ENCODE measurements around the gene PER2.

PER2 gene

DNA sequence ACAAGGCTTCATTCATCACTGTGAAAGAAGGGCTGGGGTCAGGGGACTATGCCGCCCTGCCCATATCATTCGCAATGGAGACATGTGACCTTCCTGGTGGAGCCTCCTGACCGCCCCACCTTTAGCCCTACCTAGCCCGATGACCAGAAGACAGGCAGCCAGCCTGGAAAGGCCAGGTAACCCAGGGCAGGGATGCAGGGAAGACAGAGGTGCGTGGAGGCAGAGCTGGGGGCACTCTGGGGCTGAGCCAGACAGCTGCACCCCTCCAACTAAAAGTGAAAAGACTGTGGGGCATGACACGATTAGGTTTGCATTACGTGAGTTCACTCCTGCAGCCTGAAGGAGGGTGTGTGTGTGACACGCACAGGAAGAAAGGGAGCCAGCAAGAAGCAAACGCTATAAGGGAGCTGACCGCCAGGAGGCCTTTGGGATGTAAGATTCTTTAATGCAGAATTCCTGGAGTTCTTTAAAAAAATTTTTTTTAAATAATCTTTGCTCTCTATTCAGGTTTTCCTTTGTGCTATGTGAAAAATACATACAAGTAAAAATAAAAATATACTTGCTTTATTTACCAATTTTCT lies 44.8 kb downstream of the PER2 start:
- peak in 1 of 3 experiments; percentile 13 for DNase-seq

DNA sequence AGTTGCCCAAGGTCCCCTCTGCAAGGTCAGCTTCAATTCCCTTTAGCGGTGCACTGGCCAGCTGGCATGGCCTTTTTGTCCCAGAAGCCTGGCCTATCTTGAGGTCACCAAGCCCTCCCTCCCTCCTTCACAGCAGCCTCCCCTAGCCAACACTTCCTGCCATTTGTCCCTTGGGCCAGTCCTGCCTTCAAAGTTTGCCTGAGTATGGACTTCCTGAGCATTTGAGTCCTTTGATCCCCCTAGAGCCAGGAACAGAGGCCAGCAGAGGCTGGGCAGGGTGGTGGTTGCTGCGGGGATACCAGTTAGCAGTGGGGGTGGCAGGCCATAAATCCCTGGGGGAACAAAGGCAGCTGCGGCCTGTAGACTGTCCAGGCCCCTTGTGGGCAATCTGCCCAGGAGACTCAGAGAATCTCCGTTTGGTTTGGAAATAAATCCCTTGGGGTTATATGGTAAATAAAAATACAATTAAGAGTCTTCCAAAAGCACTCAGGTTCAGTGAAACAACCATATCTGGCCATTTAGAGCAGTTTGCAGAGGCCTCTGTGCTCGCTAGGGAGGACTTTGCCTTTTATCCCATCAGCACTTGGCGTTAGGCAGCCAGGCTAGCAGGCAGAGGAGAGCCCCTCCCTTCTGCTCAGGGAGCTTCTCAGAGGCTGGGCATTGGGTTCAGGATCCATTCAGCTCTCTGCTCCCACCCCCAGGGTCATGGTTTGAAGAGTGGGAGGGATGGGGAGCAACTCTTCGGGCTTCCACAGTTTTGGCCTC lies 45.5 kb downstream of the PER2 start:
- peak; percentile 33 to 62 (median 39) for DNase-seq

DNA sequence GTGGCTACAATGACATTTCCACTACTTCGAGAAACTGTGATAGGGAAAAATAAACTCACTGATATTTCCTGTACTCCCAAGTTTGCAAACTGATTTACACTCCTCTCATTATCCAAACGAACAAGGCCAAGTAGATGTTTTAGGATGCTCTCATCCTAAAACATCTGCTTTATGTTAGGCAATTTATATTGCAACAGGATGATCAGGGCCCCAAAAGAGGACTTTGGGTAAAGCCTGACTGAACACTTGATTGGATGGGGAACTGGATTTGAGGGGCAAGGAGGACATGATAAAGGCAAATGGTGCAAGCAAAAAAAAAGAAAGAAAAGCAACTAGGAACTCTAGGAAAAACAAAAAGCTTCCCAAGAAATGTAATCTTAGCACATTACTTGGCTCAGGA lies 46.4 kb downstream of the PER2 start:
- no peak for DNase-seq

DNA sequence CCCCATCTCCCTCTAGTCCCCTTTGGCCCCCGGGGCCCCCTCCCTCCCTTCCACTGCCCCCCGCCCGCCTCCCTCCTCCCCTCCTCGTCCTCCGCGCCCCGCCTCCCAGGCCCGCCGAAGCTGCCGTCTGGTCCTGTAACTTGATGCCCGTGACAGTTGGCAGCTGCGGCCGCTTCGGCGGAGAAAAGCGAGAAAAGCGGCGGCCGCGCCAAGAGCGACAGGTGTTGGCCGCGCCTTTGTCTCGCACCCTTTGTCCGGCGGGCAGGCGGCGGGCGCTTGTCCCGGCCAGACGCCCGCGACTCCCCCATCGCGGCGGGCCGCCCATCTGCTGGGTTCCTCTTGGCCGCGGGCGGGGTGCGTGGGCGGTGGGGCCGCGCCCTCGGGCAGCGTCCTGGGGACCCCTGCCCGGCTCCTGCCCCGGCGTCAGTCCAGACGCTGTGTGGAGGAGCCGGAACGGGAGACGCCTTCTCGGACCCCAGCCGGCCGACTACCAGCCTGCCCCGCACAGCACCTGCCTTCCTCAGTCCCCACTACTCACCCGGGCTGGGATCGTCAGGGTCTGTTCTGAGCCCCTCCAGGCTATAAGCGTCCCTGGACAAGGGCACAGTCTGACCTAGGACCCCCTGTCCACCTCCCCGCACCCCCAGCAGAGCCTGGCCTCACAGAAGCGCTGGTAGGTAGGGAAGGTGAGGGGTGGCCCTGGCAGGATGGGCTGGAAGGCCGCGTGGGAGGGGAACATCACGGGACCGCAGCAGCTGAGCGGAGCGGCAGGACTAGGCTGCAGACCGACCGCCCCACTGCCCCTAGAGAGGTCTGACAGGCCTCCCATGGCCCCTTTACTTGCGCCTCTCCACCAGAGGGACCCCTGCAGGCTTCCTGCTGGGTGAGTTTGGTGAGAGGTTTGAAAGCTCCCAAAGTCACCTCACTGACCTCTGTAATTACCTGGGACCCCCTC lies 47.4 kb downstream of the PER2 start:
- DNase-seq = peak; percentile 87 to 94 (median 90)

DNA sequence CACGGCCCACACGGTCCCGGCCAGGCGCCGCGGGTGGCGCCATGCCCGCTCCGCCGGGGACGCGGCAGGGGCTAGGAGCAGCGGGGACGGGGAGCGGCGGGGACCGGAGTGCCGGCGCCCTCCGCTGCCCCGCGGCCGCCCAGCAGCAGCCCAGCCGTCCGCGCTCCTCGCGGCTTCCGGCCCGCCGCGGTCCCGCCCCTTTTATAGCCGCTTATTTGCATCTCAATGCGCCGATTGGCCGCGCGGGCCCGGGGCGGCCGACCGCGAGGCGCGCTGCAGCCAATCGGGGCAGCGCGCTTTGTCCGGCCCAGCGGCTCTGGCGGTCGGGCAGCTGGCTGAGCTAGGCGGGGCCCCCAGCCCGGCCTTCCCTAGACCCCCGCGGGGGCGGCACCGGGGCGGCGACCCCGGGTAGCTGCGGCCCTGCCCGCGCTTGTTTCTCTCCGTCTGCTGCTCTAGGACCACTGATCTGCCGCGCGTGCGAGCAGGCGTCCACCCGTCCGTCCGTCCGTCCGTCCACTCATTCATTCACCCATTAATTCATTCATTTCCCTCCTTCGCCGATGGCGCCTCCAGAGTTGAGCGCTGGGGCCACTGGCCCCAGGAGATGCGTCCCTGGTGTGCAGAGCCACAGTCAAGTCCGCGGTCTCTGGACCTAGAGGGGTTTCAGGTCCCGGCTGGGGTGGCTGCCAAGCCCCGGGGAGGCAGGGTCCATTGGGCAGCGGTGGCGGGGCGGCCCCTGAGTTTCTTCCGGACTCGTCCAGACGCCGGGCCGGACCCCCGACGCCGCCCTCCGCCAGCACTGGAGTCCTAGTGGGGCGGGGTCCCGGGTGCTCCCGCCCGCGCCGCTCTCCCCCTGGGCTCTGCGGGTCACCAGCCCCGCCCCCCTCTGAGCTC lies 48.3 kb downstream of the PER2 start, which contains the start of gene HES6:
HES6 (minus strand) TSS at position 176 of the 894 bp plus-strand sequence; CDS start at position 43, 133 bp downstream.
- DNase-seq = peak; percentile 86 to 96 (median 95)

DNA sequence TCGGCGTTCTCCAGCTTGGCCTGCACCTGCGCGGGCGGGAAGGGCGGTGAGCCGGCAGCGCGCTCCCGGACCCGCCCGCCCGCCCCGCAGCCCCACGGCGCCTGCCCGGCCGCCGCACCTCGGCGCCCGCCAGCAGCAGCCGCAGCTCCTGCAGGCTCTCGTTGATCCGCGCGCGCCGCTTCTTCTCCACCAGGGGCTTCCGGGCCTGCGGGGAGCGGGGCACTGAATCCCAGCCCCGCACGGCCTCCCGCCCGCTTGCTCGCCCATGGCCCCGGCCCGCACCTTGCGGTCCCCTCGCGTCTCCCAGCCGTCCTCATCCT lies 48.9 kb downstream of the PER2 start:
- peak in 1 of 3 experiments; percentile 81 for DNase-seq

DNA sequence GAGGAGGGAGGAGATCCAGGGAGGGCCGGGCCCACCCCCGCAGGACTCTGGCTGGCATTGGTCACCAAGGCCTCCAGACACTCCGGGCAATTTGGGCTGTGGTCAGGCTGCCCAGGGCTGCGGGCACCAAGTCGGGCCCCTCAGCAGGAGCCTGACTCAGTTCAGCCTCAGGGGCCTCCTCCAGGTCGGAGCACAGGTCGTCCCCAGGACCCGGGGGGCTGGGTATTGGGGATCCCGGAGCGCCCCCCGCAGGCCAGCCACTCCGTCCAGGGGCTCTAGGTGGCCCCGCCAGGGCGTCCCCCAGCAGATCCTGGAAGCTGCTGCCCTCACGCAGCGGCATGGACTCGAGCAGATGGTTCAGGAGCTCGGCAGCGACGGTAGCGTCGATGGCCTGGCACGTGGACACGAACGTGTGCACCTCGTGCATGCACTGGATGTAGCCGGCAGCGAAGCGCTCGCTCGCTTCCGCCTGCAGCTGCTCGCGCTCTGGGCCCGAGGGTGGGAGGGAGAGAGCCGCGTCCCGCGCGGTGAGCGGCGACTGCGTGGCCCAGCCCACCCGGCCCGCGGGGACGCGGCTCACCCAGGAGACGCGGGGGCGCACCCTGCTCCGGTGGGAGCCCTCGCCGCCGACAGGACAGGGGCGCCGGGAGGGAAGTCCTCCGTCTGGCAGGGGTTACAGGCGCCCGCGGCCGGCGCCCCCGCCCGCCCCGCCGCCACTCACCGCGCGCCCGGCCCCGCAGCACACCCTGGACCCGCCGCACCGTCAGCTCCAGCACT lies 49.5 kb downstream of the PER2 start:
- peak; percentile 10 to 77 (median 73) for DNase-seq

DNA sequence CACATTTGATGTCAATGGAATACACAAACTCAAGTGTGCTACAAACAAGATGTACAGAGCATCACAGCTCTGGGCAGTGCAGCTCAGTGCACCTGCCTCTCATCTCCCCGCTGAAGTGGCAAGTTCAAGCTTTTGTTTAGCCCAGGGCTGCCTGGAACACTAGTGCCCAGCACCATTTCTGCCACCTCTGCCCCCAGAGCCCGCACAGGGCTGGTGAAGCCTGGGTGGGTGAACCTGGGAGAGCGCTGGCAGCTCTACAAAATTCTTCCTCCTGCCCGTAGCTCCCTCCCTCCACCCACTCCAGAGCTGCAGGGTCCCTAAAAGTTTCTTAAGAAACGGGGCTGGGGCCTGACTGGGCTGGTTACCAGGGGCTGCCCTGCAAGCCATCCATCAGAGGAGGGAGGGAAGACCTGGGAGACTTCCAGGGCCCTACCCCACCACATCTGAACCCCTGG lies 50.1 kb downstream of the PER2 start:
- peak in 2 of 3 experiments; percentile 40 to 53 for DNase-seq

DNA sequence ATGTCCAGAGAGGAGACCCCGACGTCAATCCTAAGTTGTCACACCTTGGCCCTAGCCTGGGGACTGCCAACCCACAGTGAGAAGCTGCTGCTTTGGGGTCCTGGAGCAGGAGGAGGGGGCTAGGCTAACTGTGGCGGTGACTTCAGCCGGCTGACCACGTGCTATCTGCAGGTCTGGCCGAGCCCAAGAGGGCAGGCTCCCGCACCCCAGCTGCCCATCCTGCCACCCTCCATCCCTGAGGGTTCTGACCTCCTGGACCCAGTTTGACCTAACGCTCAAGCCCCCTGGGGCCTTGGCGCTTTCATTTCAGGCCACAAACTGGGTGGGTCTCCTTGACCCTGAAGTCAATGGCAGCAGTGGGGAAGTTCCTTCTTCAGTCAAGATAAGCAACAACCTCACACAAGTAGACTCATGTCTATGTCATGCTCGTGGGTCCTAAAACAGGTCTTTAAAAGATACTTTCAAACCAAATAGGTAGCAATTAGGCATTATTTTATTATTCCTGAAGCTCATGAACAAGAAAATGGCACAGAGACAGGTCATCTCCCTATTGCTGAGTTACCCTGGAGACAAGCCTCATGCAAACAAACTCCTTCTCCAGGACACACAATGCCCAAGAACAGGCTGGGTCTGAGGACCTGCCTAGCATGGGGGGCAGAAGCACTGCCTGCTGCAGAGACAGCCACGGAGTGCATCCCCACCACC lies 50.8 kb downstream of the PER2 start:
- DNase-seq = peak in 1 of 3 experiments; percentile 35

DNA sequence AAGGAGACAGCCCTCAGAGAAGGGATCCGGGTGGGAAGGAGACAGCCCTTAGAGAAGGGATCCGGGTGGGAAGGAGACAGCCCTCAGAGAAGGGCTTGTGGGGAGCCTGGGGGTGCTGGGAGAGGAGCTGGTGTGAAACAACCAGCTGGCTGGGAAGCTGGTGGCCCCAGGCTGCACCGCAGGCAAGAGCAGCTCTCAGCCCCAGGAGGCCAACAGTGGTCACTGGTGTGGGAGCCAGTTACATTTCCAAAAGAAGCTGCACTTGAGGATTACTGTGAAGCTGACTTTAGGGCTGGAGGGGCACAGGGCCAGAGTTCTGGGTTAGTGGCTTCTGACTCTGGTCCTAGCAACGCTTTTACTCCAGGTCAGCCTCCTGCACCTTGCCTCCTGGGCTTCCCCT lies 51.8 kb downstream of the PER2 start:
- DNase-seq = no peak

DNA sequence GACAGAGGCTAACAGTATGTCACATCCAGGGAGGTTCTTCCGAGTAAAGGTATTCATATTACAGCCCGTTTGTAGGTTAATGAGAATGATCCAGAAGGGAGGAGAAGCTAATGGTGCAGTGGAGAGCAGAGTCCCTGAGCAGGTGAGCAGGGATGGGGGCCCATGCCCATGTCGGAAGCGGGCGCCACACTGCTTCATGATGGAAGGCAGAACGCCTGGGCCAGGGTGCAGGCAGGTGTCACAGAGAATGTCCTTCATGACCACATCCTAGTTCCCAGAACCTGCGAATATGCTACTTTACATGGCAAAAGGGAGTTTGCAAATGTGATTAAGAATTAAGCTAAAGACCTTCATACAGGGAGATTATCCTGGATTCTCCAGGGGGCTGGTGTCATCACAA lies 52.6 kb downstream of the PER2 start:
- no peak for DNase-seq

DNA sequence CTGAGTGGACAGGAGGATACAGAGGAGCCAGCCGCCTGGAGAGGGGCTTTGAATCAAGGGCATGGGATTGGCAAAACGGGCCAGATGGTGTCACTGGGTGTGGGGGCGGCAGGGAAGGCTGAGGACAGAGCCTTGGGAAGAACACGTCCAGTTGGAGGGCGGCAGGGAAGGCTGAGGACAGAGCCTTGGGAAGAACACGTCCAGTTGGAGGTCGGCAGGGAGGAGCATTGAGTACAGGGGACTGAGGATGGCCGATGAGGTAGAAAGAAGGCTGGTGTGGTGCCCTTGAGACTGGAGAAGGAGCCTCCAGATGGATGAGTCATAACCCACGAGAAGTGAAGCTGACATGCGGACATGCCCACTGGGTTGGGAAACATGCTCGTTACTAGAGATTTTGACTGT lies 53.1 kb downstream of the PER2 start:
- no peak for DNase-seq

DNA sequence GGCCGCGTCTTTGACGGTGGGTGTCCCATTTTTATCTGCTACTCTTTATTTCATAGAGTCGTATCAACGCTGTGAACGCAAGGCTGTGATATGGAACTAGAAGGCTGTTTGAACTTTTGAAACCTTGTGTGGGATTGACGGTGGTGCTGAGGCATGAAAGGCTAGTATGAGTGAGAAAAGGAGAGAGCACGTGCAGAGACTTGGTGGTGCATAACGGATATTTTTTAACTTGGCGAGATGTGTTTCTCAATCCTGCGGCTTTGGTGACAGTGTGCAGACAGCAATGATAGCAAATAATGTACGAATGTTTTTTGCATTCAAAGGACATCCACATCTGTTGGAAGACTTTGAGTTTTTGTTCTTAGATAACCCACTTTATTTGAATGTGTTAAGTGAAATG lies 54.8 kb downstream of the PER2 start:
- DNase-seq = no peak

DNA sequence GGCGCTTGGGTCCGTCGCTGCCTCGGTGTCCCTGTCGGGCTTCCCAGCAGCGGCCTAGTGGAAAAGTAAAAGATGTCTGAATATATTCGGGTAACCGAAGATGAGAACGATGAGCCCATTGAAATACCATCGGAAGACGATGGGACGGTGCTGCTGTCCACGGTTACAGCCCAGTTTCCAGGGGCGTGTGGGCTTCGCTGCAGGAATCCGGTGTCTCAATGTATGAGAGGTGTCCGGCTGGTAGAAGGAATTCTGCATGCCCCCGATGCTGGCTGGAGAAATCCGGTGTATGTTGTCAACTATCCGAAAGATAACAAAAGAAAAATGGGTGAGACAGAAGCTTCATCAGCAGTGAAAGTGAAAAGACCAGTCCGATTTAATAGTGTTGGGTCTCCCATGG lies 56.6 kb downstream of the PER2 start:
- DNase-seq = no peak

DNA sequence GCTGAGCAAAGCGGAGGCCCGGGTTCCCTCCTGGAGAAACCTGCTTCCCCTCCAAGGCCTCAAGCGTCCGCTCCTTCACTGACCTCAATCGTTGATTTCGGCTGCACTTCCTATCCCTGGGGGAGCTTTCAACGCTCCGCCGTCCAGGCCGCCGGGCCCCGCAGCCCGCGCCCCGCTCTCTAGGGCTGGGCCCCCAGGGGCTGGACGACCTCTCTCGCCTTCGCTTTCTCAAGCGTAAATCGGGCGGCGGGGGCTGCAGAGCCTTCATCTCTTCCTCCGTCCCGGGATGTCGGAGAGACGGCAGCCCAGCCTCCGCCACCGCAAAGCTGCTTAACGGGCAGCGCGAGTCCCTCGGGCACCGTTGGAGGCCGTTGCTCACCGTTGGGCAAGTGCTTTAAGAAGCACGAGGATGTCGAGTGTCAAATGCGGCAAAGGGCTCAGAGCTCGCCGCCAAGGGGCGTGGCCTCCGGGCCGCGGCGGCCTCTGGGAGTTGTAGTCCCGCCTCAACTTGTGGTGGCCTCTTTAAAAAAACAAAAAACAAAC lies 57.1 kb downstream of the PER2 start:
- DNase-seq = peak; percentile 13 to 77 (median 65)

DNA sequence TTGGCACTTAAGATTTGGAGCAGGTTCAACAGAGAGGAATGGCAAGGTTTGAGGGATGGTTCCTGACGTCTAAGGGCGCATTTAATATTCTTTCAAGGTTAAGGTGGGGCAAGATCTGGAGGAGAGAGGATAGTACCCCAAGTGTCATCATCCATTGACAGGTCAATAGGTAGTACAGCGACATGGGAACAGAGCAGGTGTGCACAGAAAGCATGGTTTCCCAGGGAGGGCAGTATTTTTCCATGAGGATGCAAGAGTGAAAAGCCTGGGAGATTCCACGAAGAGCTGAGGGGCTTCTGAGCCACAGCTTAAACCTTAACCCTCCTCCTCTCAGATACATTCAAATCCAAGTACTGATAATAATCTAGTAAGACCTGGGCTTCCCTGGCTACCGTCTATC lies 57.7 kb downstream of the PER2 start:
- no peak for DNase-seq

DNA sequence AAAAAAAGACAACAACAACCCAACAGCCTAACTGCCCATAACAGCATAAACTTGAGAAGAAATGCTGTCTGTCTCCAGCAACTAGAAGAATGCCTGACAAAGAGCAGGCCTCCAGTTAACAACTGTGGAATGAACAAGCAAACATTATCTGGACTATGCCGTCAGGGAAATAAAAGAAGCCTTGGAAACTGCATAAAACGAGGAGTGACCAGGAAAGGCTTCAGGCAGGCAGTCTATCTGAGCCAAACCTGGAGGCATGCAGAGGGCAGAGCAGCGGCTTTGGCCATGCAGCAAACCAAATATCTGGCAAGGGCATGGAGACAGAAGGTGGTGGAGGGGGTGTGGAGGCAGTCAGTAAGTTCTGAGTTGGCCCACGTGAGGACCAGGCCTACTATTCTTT lies 59.7 kb downstream of the PER2 start:
- DNase-seq = no peak

DNA sequence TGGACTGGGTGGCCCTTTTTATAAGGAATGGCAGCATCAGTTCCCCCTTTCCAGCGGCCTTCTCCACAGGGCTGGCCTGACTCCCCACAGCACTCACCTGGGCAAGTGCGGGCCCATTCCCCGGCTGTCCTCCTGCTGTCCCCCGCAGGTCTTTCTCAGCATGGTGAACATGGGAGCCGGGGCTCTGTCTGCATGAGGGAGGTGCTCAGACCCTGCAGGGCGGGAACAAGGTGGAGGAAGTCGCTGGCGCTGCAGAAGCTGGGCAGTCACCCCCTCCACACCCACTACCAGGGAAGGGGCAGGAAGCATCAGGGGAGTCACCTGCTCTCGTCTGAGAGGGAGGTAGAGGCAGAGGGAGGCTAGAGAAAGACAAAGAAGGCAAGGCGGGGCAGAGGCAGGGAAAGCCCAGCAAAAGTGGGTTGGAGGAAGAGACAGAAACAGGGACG lies 60.8 kb downstream of the PER2 start:
- no peak for DNase-seq

DNA sequence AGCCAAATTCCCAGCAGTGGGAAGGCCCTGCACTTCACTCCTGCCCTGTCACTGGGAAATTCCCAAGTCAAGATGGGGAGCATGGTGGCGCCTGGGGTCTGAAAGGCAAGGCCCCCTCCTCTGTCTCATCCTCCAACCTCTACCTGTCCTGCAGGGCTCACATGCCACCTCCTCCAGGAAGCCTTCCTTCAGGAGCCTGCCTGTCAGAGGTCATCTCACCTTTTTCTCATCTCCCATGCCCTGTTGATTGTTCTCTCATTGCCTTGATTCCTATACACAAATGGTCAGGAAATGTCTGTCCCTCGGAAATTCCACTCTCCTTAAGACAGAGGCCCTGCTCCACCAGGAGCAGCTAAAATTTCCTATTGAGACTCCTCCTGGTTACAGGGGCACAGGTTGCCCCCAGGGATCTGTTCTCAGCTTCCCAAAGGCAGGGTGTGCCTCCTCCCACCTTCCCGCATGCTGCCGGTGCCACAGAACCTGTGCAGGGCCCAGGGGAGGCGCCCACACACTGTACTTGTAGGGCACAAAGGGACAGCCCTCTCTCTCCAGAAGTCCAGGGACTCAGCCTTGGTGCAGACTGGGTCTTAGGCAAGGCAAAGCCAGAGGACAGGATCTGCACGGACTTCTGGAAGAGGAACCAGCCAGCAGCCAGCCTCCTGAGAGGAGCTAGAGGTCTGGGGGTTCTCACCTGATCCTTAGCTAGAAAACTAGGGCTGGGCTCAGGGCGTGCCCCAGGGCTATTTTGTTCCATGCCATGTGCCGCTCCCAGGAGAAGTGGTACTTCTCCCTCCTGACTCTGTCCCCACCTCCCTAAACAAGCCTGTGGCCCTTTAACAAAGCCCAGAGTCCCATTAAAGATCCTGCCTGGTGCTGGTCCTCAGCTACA lies 61.5 kb downstream of the PER2 start:
- no peak for DNase-seq

Data from NCI-H1417 (cell line).